HEK293T (cell line): ENCODE data around the gene EBP.

Experiments
- FOXA1 ChIP-seq: fragments of 450-650 bp; IDR thresholded peaks from 2 replicates; pipeline ENCODE4 v1.6.1; 2016; ENCODE audit warnings: mild to moderate bottlenecking
- FOXK2 ChIP-seq: fragments of 450-650 bp; IDR thresholded peaks from 2 replicates; pipeline ENCODE4 v1.6.1; 2016; ENCODE audit warnings: mild to moderate bottlenecking
- NFRKB ChIP-seq: fragments of 450-650 bp; IDR thresholded peaks from 2 replicates; pipeline ENCODE4 v1.6.1; 2016; ENCODE audit warnings: mild to moderate bottlenecking, moderate library complexity
- SUZ12 ChIP-seq: fragments of 450-650 bp; IDR thresholded peaks from 2 replicates; pipeline ENCODE4 v1.6.1; 2016; ENCODE audit warnings: mild to moderate bottlenecking

DNA sequence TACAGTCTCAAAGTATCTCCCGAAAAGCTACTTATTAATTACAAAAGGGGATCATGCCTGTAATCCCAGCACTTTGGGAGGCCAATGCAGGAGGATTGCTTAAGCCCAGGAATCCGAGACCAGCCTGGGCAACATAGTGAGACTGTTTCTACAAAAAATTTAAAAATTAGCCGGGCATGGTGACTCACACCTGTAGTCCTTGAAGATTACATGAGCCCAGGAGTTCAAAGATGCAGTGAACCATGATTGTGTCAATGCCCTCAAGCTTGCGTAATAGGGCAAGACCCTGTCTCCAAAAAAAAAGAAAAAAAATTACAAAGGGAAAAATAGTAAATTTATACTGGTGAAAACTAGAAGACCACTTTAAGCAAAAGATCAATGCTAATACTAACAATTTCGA lies 16.1 kb upstream of the EBP start:
- no peak for TF ChIP-seq FOXK2
- no peak for TF ChIP-seq FOXA1
- TF ChIP-seq NFRKB, result no peak
- no peak for TF ChIP-seq SUZ12
